Sciatic nerve (tissue), 2 donors: ENCODE data around the gene FAM131A. TPM values are rescaled to one million over a fixed set of nuclear protein-coding genes. Genes with fewer than 3 reads are reported as not detected.

Experiments used
- ATAC-seq: fragments of 200-7000 bp; cut with Tn5 transposase; one replicate; pipeline ENCODE4 v1.9.1; 2020; ENCODE audit warnings: mild to moderate bottlenecking, moderate library complexity
- DNase-seq: peaks from one replicate; pipeline ENCODE4 v3.0.0-alpha.2; 2020; ENCODE audit warnings: low spot score
- intact Hi-C: fragments of 100-400 bp; cut with DNase I; formaldehyde crosslinking; loops from one replicate; pipeline ENCODE4 v1.14.2; 2022
- total RNA-seq: library from RNA; stranded (reverse); fragmentation: NEBNext Ultra II Directional; extraction: Animal tissue kit (Norgen Biotek cat#: 25700); gene quantifications from one replicate; pipeline ENCODE4 v1.2.1, GENCODE V29; 2021
- donor health status: DM: no; HTN: no; CAD: no.
- donor health status: DM: no; HTN: no; CAD: no.

The FAM131A gene
- total RNA-seq, 1 donor from 2014 or later = 22.6 TPM

DNA sequence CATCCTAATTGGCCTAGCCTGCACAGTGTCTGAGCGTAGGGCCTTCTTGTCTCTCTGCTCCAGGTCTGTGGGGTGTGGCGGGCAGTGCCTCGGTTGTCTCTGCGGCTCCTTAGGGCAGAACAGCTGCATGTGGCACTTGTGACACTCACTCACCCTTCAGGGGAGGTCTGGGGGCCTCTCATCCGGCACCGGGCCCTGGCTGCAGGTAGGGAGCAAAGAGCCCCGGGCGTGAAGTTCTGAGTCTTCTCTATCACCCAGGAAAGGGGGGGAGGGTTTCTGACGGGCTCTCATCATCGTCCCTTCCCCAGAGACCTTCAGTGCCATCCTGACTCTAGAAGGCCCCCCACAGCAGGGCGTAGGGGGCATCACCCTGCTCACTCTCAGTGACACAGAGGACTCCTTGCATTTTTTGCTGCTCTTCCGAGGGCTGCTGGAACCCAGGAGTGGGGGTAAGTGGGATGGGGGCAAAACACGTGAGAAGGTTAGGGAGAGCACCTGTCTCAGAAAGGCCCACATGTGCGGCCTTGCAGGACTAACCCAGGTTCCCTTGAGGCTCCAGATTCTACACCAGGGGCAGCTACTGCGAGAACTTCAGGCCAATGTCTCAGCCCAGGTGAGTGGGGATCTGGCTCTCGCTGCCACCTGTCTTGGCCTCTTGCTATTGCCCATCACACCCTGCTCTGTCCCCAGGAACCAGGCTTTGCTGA is 45.1 kb downstream of the FAM131A start:
- ATAC-seq = no peak
- DNase-seq = no peak
- intact Hi-C loops = no loop called here

DNA sequence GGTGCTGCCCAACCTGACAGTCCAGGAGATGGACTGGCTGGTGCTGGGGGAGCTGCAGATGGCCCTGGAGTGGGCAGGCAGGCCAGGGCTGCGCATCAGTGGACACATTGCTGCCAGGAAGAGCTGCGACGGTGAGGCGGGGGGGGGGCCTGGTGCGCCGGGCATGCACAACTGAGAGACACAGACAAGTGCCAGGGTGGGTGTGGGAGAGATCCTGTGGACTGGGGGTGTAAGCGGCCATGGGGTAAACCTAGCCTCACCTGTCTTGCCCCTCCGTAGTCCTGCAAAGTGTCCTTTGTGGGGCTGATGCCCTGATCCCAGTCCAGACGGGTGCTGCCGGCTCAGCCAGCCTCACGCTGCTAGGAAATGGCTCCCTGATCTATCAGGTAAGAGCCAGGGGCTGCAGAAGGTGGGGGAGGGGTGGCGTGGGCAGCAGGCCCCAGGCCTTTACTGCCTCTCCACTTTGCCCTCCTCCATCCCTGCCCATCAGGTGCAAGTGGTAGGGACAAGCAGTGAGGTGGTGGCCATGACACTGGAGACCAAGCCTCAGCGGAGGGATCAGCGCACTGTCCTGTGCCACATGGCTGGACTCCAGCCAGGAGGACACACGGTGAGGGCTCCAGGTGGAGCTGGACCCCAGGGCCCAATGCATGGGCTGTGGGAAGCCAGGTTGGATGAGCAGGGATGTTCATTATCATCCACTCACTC is 45.8 kb downstream of the FAM131A start:
- no peak for DNase-seq
- intact Hi-C loops = no loop called here
- ATAC-seq = no peak

DNA sequence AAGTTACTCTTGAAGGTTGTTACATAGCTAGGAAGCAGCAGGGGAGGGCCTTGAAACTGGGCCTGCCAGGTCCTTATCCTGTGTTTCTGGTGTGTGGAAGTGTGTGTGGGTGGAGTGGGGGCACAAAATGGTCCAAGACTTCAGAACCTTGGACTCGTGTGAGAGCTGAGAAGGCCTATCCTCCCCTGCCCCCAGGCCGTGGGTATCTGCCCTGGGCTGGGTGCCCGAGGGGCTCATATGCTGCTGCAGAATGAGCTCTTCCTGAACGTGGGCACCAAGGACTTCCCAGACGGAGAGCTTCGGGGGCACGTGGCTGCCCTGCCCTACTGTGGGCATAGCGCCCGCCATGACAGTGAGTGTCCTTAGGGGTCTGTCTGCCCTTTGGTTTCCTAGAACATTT is 46.9 kb downstream of the FAM131A start:
- no peak for DNase-seq
- intact Hi-C loops = no loop called here
- no peak for ATAC-seq

GRCh38 chr3:184384856-184385422 is 47.5 kb downstream of the FAM131A start:
- ATAC-seq (no peak), DNase-seq (no peak)
- intact Hi-C loops = no loop called here

DNA sequence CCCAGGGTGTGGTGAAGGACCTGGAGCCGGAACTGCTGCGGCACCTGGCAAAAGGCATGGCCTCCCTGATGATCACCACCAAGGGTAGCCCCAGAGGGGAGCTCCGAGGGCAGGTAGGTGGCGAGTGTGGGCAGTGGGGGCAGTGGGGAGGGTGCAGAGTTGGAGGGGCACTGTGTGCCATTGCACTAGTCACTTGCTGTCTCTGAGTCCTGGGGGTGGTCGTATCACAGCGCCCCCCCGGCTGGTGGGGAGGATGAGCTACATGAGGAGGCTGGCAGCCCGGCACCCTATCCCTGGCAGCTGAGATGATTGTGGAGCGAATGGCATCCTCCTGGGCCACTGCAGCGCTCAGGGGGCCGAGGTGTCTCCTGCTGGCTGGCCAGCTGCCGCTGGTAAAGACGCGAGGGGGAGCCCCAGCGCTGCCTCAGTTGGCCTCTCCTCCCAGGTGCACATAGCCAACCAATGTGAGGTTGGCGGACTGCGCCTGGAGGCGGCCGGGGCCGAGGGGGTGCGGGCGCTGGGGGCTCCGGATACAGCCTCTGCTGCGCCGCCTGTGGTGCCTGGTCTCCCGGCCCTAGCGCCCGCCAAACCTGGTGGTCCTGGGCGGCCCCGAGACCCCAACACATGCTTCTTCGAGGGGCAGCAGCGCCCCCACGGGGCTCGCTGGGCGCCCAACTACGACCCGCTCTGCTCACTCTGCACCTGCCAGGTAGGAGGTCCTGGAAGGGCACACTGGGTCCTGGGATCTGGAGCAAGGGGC is 48.8 kb downstream of the FAM131A start:
- DNase-seq = no peak
- ATAC-seq = no peak
- intact Hi-C loops = no loop called here

DNA sequence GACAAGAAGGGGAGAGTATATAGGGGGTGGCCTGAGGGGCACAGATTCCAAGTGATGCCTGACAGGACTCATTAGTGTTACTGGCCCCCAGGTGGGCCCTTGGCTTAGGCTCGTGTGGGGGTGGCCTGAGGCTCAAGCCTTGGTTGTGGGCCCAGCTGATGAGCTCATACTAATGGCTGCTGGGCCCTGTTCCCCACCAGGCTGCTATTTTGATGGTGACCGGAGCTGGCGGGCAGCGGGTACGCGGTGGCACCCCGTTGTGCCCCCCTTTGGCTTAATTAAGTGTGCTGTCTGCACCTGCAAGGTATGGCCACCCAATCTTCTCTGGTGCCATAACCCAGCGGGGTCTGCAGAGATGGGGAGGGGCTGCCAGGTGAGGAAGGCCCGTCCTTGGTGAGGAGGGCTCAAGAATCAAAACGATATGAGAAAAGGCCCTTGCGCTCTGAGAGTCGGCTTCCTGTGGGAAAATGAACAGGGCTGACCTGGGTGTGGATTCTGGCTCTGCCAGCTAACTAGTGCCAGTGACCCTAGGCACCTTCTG is 49.8 kb downstream of the FAM131A start:
- no peak for ATAC-seq
- no peak for DNase-seq
- intact Hi-C loops = no loop called here

DNA sequence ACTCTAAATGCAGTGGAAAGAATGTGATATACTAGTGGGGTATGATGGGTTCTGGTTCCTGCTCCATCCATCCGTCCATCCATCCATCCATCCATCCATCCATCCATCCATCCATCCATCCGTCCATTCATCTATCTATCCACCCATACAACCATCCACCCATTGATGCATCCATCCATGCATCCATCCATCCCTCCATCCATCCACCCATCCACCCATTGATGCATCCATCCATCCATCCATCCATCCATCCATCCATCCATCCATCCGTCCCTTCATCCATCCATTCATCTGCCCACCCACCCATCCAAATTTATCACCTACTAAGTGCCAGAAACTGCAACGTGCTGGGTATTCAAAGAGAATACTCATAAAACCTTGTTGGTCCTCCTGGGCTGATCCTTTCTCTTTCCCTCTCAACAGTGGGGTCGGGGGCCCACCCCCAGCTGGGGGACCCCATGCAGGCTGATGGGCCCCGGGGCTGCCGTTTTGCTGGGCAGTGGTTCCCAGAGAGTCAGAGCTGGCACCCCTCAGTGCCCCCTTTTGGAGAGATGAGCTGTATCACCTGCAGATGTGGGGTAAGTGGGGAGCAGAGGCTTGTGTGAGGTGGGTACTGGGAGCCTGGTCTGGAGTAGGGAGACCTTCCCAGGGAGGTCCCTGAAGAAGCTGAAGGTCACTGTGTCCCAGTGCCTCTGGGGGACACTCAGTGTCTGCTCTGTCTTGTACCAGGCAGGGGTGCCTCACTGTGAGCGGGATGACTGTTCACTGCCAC is 51.0 kb downstream of the FAM131A start:
- DNase-seq (no peak), ATAC-seq (no peak)
- intact Hi-C loops = no loop called here

- no peak for ATAC-seq
- no peak for DNase-seq
- intact Hi-C loops = no loop called here
Measured at GRCh38 chr3:184388936-184389230, 51.5 kb downstream of the FAM131A start.

- ATAC-seq = no peak
Measured at GRCh38 chr3:184389384-184389783, 52.0 kb downstream of the FAM131A start.

DNA sequence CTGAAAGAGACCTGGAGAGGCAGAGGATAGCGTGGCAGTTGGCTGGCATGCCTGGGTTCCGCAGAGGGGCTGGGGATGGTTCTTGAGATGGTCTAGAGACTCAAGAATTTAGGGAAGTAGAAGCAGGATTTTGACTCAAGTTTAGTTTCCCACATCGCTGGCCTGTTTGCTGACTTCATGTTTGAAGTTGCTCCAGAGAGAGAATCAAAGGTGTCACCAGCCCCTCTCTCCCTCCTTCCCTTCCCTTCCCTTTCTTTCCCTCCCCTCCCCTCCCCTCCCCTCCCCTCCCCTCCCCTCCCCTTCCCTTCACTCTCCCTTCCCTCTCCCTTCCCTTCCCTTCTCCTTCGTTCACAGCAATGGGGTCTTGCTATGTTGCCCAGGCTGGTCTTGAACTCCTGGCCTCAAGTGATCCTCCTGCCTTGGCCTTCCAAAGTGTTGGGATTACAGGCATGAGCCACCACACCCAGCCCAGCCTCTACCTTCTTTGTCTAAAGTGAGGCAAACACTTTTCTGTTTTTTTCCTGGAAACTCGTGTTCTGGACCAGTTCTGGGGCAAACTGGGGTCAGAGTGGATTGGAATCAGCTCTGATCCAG is 52.6 kb downstream of the FAM131A start:
- intact Hi-C loops = no loop called here
- ATAC-seq (no peak), DNase-seq (no peak)

More at GRCh38 chr3:184389384-184389783, 52.0 kb downstream of the FAM131A start:
- DNase-seq = no peak
- intact Hi-C loops = no loop called here

DNA sequence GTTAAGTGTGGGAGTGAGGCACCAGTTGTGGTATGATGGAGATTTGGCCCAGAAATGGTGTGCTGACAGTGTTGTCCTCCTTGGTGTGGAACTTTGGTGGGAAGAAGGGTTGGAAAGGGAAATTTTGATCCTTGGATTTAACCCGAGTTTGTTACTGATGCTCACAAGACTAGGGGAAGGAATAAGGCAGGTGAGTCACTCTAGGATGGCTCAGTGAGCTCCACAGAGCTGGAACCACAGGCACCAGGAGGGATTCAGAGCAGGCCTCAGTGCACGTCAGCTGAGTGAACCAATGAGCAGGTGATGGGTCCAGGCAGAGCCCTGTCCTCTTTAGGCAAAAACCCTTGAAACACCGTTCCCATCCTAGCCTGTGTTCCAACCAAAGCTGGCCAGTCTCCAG is 53.9 kb downstream of the FAM131A start:
- intact Hi-C loops = no loop called here
- DNase-seq = no peak
- peak; percentile 14 for ATAC-seq

DNA sequence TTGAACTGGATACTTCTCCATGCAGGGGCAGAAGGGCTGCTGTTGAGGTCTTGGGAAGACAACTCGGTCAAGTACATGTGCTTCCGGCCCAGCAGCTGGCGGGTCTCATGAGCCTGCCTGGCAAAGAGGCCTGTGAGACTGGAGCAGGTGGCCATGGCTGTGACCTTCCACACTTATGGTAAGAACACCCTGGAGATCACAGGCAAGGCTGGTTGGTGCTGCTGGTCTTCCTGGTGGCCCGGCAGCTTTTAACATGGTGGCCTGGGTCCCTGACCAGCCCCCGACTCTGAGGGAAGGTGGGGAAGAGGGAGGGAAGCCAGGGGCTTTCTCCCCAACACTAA is 57.9 kb downstream of the FAM131A start:
- no peak for ATAC-seq
- intact Hi-C loops = no loop called here
- no peak for DNase-seq

Other genes with a start within 250 kb of the FAM131A start
- not detected for gene HTR3E, start 240.5 kb upstream of the FAM131A start, total RNA-seq
- 30.6 TPM for gene EIF2B5, start 202.2 kb upstream of the FAM131A start, total RNA-seq
- gene DVL3, start 182.2 kb upstream of the FAM131A start, total RNA-seq = 57.8 TPM
- gene AP2M1, start 162.7 kb upstream of the FAM131A start, total RNA-seq = 278 TPM
- 67.4 TPM for gene ABCF3, start 151.4 kb upstream of the FAM131A start, total RNA-seq
- gene VWA5B2, start 108.0 kb upstream of the FAM131A start, total RNA-seq = 0.53 TPM
- 16.7 TPM for gene ALG3, start 88.6 kb upstream of the FAM131A start, total RNA-seq
- 1.3 TPM for gene EEF1AKMT4, start 87.9 kb upstream of the FAM131A start, total RNA-seq
- gene CAMK2N2, start 76.0 kb upstream of the FAM131A start, total RNA-seq = 0.53 TPM
- not detected for gene ECE2, start 61.6 kb upstream of the FAM131A start, total RNA-seq
- gene PSMD2, start 38.4 kb upstream of the FAM131A start, total RNA-seq = 122 TPM
- gene EIF4G1, start 23.0 kb upstream of the FAM131A start, total RNA-seq = 248 TPM
- 24.5 TPM for gene CLCN2, start 24.0 kb downstream of the FAM131A start, total RNA-seq
- 57.8 TPM for gene POLR2H, start 24.1 kb downstream of the FAM131A start, total RNA-seq
- 1.2 TPM for gene THPO, start 40.6 kb downstream of the FAM131A start, total RNA-seq
- gene CHRD, start 42.5 kb downstream of the FAM131A start, total RNA-seq = 27.0 TPM
- 15.2 TPM for gene EPHB3, start 224.2 kb downstream of the FAM131A start, total RNA-seq